ENCODE data around the gene IQCE. TPM values are rescaled to one million over a fixed set of nuclear protein-coding genes. Genes with fewer than 3 reads are reported as not detected.

The IQCE gene
- total RNA-seq, 1 donor from 2014 or later: 29.6 TPM

DNA sequence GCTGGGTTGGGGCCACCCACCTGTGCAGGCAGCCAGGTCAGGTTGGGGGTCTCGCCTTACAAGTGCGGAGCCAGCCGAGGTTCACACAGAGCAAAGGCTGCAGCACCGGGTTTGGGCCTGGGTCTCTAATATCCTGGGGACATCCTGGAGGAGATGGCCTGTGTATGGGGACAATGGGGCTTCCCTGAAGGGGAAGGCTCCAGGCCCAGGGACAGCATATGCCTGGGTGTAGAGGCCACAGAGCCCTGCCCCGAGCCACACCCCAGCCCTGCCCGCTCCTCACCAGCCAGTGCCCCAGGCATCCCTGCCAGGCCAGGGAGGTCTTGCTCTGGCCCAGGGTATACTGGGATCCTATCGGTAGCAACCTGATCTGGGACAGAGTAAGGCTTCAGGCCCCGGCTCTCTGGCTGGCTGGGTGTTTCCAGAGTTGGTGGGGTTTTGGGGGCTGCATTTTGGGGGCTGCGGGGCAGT is 82.1 kb downstream of the IQCE start:
- no peaks in the 10 kb centered on the region for H3K9me3 Mint-ChIP-seq
- no peaks in the 10 kb centered on the region for H3K27me3 Mint-ChIP-seq (ENCODE audit: low read depth)
- H3K36me3 Mint-ChIP-seq: no peaks in the 10 kb centered on the region
- peaks cover 47% of the 10 kb centered on the region for H3K4me1 Mint-ChIP-seq
- H3K27ac Mint-ChIP-seq: peak overlapping the region; percentile 90
- no peak for DNase-seq (ENCODE audit: low spot score in 2 of 2, unreplicated experiment in 2 of 2)
- H3K4me3 Mint-ChIP-seq: no peak overlapping the region
- TF ChIP-seq, protein P1, sequence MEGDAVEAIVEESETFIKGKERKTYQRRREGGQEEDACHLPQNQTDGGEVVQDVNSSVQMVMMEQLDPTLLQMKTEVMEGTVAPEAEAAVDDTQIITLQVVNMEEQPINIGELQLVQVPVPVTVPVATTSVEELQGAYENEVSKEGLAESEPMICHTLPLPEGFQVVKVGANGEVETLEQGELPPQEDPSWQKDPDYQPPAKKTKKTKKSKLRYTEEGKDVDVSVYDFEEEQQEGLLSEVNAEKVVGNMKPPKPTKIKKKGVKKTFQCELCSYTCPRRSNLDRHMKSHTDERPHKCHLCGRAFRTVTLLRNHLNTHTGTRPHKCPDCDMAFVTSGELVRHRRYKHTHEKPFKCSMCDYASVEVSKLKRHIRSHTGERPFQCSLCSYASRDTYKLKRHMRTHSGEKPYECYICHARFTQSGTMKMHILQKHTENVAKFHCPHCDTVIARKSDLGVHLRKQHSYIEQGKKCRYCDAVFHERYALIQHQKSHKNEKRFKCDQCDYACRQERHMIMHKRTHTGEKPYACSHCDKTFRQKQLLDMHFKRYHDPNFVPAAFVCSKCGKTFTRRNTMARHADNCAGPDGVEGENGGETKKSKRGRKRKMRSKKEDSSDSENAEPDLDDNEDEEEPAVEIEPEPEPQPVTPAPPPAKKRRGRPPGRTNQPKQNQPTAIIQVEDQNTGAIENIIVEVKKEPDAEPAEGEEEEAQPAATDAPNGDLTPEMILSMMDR (IDR thresholded peaks at IDR 0.05; ENCODE audit: unreplicated experiment): no peak

DNA sequence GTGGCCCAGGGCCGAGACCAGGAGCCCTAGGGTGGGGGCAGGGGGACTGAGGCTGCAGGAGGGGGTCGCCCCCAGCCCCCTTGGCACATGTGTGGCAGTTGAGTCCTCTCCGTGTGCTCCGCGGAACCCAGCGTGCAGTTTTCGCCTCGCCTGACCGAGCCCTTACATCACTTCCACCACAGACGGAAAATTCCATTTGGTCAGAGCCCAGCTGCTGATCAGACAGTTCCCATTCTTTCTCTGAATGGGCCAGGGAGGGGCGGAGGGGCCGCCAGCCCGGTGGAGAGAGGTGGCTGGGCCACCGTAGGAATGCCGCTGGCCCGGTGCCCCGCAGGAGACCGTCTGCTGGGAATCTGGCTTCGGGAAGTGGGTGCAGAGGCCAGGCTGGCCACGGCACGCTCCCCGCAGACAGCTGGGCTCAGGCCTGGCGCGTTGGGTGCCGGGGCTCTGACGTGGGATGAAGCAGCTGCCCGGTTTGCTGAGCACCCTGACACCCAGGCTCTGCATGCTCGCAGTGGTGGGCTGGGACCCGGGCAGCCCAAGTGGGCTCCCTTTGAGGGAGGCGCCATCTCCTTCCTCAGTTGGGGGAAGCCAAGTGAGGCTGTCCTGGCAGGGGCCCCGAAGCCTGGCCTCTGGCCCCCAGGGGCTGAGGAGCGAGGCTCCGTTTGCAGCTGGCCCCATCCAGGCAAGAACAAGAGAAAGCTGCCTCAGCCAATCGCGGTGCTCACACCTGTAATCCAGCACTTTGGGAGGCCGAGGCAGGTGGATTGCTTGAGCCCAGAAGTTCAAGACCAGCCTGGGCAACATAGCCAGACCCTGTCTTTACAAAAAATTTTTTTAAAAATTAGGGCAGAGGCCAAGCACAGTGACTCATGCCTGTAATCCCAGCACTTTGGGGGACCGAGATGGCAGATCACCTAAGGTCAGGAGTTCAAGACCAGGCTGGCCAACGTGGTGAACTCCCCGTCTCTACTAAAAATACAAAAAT is 82.9 kb downstream of the IQCE start:
- Mint-ChIP-seq H3K4me1 (peaks cover 39% of the 10 kb centered on the region), H3K36me3 (no peaks in the 10 kb centered on the region)

DNA sequence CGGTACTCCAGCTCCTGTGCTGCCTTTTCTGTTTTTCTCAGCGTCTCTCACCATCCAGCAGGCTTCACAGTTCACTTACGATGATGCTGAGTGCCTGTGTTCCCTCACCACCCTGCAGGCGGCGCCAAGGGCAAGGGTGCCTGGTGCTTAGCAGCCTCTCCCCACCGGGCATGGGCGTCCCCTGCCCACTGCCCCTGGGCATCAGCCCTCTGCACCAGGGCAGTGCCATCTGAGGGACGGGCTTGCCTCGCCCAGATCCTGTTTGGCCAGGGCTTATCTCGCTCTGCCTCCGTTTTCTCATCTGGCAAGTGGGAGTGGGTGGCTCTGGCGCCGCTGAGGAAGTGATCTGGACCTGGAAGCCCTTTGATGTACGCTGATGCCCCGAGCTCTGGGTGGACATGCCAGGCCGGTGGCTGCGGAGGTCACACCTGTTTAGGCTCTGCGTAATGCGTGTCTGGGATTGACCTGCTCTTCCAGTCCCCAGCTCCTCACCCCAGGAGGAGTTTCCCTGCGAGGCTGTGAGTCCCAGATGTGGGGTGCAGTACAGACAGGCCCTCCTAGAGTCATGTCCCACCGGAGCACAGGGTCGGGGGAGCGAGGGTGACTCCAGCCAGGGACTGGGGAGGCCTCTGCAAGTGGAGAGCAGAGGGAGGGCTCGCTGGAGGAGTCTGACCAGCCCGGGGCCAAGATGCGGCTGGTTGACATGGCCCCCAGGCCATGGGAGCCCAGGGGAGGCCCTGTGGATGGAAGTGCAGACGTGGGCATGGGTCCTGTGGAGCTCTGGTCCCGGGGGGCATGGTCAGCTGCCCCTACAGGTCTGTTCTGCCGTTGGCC is 84.8 kb downstream of the IQCE start:
- no peaks in the 10 kb centered on the region for H3K27me3 Mint-ChIP-seq (ENCODE audit: low read depth)
- DNase-seq (ENCODE audit: low spot score in 2 of 2, unreplicated experiment in 2 of 2): no peak
- no peak overlapping the region for H3K4me3 Mint-ChIP-seq
- H3K4me1 Mint-ChIP-seq: peaks cover 34% of the 10 kb centered on the region
- H3K36me3 Mint-ChIP-seq: peaks cover 2% of the 10 kb centered on the region
- TF ChIP-seq, protein P1 (IDR thresholded peaks at IDR 0.05; ENCODE audit: unreplicated experiment): no peak
- H3K27ac Mint-ChIP-seq: no peak overlapping the region
- no peaks in the 10 kb centered on the region for H3K9me3 Mint-ChIP-seq

More for the DNA sequence above, 82.9 kb downstream of the IQCE start:
- Mint-ChIP-seq H3K27me3 (ENCODE audit: low read depth) (no peaks in the 10 kb centered on the region), H3K27ac (peak overlapping the region; percentile 90), H3K4me3 (peak overlapping the region; percentile 43), H3K9me3 (no peaks in the 10 kb centered on the region)
- DNase-seq (ENCODE audit: low spot score in 2 of 2, unreplicated experiment in 2 of 2): peak in 1 of 2 experiments; percentile 73
- TF ChIP-seq, protein P1 (IDR thresholded peaks at IDR 0.05; ENCODE audit: unreplicated experiment): no peak

GRCh38 chr7:2644220-2644561 is 85.4 kb downstream of the IQCE start:
- TF ChIP-seq, protein P1 (IDR thresholded peaks at IDR 0.05; ENCODE audit: unreplicated experiment): no peak
- no peaks in the 10 kb centered on the region for H3K9me3 Mint-ChIP-seq
- no peak for DNase-seq (ENCODE audit: low spot score in 2 of 2, unreplicated experiment in 2 of 2)
- H3K27me3 Mint-ChIP-seq (ENCODE audit: low read depth): no peaks in the 10 kb centered on the region
- H3K4me1 Mint-ChIP-seq: peaks cover 32% of the 10 kb centered on the region
- H3K4me3 Mint-ChIP-seq: no peak overlapping the region
- H3K27ac Mint-ChIP-seq: peak overlapping the region; percentile 39
- peaks cover 2% of the 10 kb centered on the region for H3K36me3 Mint-ChIP-seq

DNA sequence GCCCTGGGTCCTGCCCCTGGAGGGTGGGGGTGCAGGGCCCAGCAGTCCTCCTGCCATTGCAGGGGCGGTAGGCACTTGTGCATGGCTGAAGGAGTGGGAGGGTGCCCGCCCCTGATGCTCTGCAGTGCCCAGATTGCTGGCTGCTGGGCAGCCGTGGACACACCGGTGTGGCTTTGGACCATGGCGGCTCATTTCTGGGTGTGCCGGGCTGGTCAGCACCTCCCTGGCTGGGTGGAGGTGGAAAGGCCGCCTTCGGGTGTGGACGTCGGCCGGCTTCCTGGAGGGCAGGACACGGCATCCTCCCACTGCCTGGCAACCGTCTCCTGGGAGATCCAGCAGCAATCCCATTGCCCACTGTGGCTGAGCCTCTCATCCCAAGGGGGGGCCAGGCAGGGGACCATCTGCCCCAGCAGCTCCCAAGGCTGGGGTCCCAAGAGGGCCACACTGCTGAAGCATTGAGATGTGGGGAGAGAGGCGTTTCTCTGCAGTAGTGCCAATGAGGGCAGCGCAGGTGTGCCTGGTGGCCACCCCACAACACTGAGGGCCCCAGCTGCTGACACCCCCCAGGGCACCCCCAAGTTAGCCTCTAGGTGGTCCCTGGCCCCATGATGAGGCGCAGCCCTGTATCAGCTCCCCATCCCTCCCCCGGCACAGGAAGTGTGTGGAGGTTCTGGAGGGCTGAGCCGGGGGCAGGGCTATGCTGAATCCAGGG is 85.9 kb downstream of the IQCE start:
- Mint-ChIP-seq H3K4me1 (peaks cover 30% of the 10 kb centered on the region), H3K36me3 (peaks cover 2% of the 10 kb centered on the region), H3K27me3 (ENCODE audit: low read depth) (no peaks in the 10 kb centered on the region), H3K27ac (peak overlapping the region; percentile 77), H3K4me3 (no peak overlapping the region), H3K9me3 (no peaks in the 10 kb centered on the region)
- no peak for DNase-seq (ENCODE audit: low spot score in 2 of 2, unreplicated experiment in 2 of 2)
- TF ChIP-seq, protein P1 (IDR thresholded peaks at IDR 0.05; ENCODE audit: unreplicated experiment): no peak
